ENCODE data around the gene ACO2. TPM values are rescaled to one million over a fixed set of nuclear protein-coding genes. Genes with fewer than 3 reads are reported as not detected.
A peak's percentile ranks its signal among the peaks of the same experiment; 100 is the strongest.

ACO2 gene
- total RNA-seq, 6 experiments from 2014 or later = 72.3 to 87.4 (median 78.7) TPM

DNA sequence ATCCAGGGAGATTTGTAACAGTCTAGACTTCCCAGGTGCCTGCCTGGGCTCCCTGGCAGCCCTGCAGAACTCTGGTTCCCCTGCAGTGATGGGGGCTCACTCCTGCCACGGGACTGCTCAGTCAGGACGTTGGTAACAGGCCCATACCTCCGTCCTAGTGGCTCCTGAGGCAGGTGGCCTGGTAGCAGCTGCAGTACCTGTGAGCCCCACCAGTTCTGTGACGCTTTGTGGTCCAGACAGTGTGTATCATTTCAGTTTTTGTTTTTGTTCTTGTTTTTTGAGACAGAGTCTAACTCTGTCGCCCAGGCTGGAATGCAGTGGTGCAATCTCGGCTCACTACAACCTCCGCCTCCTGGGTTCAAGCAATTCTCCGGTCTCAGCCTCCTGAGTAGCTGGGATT, 47.5 kb downstream of the ACO2 start:
- no peak overlapping the region for H3K27ac Mint-ChIP-seq
- TF ChIP-seq, protein P1, sequence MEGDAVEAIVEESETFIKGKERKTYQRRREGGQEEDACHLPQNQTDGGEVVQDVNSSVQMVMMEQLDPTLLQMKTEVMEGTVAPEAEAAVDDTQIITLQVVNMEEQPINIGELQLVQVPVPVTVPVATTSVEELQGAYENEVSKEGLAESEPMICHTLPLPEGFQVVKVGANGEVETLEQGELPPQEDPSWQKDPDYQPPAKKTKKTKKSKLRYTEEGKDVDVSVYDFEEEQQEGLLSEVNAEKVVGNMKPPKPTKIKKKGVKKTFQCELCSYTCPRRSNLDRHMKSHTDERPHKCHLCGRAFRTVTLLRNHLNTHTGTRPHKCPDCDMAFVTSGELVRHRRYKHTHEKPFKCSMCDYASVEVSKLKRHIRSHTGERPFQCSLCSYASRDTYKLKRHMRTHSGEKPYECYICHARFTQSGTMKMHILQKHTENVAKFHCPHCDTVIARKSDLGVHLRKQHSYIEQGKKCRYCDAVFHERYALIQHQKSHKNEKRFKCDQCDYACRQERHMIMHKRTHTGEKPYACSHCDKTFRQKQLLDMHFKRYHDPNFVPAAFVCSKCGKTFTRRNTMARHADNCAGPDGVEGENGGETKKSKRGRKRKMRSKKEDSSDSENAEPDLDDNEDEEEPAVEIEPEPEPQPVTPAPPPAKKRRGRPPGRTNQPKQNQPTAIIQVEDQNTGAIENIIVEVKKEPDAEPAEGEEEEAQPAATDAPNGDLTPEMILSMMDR (IDR thresholded peaks at IDR 0.05) = peak; percentile 36

DNA sequence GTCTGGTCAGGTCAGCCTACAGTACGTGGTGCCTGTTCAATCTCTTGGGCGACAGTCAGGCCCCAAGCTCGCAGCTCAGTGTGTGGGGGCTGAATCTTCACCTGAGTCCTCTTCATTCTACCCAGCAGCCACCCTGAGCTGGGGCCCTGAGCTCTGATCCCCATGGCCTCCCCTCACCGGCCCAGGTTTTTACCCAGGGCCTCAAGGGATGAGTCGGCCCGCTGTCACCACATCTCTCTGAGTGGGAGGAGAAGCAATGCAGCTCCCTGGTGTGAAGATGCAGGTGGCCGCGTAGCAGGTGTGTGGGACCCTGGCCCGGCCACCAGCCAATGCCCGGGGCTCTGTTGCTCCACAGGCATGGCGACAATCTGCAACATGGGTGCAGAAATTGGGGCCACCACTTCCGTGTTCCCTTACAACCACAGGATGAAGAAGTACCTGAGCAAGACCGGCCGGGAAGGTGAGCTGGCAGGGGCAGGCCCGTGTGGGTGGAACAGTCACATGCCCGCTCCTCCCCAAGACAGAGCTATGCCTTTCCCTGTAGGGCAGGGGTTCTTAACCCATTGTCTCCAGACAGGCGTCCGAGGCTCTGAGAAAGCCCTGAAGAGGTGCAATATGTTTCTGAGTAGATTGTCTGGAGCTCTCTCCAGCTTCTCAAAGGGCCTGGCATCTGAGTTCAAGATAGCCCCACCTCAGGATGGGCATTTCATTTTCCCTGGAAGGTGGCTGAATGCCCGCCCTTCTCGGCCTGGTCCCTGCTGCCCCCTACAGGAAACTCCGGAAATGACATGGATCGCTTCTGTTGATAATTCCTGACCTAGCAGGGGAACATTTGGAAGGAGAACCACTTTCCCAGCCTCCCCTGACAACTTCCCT, 48.5 kb downstream of the ACO2 start:
- peaks cover 11% of the 10 kb centered on the region for H3K36me3 Mint-ChIP-seq (ENCODE audit: low read depth)
- H3K9me3 Mint-ChIP-seq = no peaks in the 10 kb centered on the region
- no peak overlapping the region for H3K4me3 Mint-ChIP-seq
- H3K4me1 Mint-ChIP-seq (ENCODE audit: low read depth) = peaks cover 14% of the 10 kb centered on the region
- DNase-seq = peak; percentile 37
- TF ChIP-seq, protein P1 (IDR thresholded peaks at IDR 0.05) = peak; percentile 94
- no peak overlapping the region for H3K27ac Mint-ChIP-seq
- peaks cover 3% of the 10 kb centered on the region for H3K27me3 Mint-ChIP-seq (ENCODE audit: insufficient read depth)

More for the DNA sequence above, 47.5 kb downstream of the ACO2 start:
- DNase-seq = no peak
- Mint-ChIP-seq H3K4me3 (no peak overlapping the region), H3K4me1 (ENCODE audit: low read depth) (peaks cover 23% of the 10 kb centered on the region), H3K9me3 (no peaks in the 10 kb centered on the region), H3K27me3 (ENCODE audit: insufficient read depth) (peaks cover 3% of the 10 kb centered on the region), H3K36me3 (ENCODE audit: low read depth) (peaks cover 17% of the 10 kb centered on the region)

DNA sequence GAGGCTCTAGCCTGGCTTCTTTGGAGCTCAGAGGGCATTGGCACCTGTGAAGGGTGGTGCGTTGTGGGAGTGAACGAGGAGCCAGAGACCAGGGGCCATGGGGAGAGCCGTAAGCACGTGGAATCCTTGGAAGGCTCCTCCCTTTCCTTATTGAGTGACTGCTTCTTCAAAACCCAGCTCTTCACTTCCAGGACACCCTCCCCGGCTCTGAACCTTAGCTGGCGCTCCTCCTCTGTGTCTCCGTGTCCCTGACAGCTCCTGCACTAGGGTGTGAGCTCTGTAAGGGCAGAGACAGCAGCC, 49.1 kb downstream of the ACO2 start:
- Mint-ChIP-seq H3K4me1 (ENCODE audit: low read depth) (peaks cover 8% of the 10 kb centered on the region), H3K27me3 (ENCODE audit: insufficient read depth) (peaks cover 6% of the 10 kb centered on the region), H3K4me3 (no peak overlapping the region), H3K9me3 (no peaks in the 10 kb centered on the region), H3K27ac (no peak overlapping the region), H3K36me3 (ENCODE audit: low read depth) (peaks cover 6% of the 10 kb centered on the region; the same call in 1 of the 2 replicates)
- TF ChIP-seq, protein P1 (IDR thresholded peaks at IDR 0.05) = peak; percentile 6
- DNase-seq = no peak

DNA sequence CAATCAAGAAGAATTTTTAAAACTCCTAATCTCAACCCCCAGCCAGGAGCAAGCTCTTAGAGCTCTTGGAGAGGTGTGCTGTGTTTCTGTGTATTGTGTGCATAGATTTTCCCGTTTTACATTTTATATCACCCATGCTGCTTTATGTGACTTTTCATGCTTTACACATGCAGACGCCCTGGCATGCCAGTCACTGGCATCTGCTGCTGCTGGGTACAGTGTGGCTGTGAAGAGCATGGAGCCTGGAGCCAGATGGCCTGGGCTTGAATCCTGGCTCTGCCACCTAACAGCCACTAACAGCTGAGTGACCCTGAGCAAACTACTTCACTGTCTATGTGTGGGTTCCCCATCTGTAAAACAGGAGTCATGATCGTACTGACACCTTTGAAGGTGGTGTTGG, 52.2 kb downstream of the ACO2 start:
- Mint-ChIP-seq H3K4me1 (ENCODE audit: low read depth) (peaks cover 11% of the 10 kb centered on the region), H3K4me3 (no peak overlapping the region)

DNA sequence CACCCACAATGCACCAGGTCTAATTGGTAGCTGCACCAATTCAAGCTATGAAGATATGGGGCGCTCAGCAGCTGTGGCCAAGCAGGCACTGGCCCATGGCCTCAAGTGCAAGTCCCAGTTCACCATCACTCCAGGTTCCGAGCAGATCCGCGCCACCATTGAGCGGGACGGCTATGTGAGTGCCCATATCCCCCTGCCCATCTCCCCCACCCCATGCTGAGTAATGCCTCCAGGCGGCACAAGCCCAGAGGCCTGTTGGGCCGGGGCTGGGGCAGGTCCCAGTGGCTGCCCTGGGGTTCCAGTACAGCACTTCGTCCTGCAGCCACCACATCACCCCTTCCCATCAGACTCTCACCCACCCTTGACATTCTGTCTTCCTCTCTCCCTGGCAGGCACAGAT, 53.9 kb downstream of the ACO2 start:
- no peaks in the 10 kb centered on the region for H3K9me3 Mint-ChIP-seq
- no peak for DNase-seq
- peak overlapping the region; percentile 69 for H3K27ac Mint-ChIP-seq
- H3K4me1 Mint-ChIP-seq (ENCODE audit: low read depth) = peaks cover 11% of the 10 kb centered on the region
- H3K4me3 Mint-ChIP-seq = no peak overlapping the region
- TF ChIP-seq, protein P1 (IDR thresholded peaks at IDR 0.05) = no peak
- H3K36me3 Mint-ChIP-seq (ENCODE audit: low read depth) = no peaks in the 10 kb centered on the region; the same call in 1 of the 2 replicates
- peaks cover 24% of the 10 kb centered on the region for H3K27me3 Mint-ChIP-seq (ENCODE audit: insufficient read depth)

More for the DNA sequence above, 52.2 kb downstream of the ACO2 start:
- Mint-ChIP-seq H3K9me3 (no peaks in the 10 kb centered on the region), H3K27me3 (ENCODE audit: insufficient read depth) (peaks cover 18% of the 10 kb centered on the region), H3K27ac (no peak overlapping the region; the same call in 1 of the 2 replicates), H3K36me3 (ENCODE audit: low read depth) (no peaks in the 10 kb centered on the region; the same call in 1 of the 2 replicates)
- TF ChIP-seq, protein P1 (IDR thresholded peaks at IDR 0.05) = no peak
- no peak for DNase-seq

All from HFFc6 (cell line).